Vagina (tissue), 2 donors: Measurements from ENCODE around the gene CPLANE1. TPM values are rescaled to one million over a fixed set of nuclear protein-coding genes. Genes with fewer than 3 reads are reported as not detected.

Experiments
- DNase-seq, 2 donors: peaks; one replicate each; pipeline ENCODE4 v3.0.0-alpha.2; 2017; ENCODE audit errors: extremely low spot score in 2 of 2
- H3K27ac ChIP-seq: fragments of 200-600 bp; sonication (generic); one replicate; pipeline ENCODE4 v1.5.1; 2019
- H3K27me3 ChIP-seq: fragments of 200-600 bp; sonication (generic); one replicate; pipeline ENCODE4 v1.5.1; 2019
- H3K36me3 ChIP-seq, 2 donors: fragments of 200-600 bp; sonication (generic); one replicate each; pipeline ENCODE4 v1.5.1; 2017 to 2019
- H3K4me1 ChIP-seq: fragments of 200-600 bp; sonication (generic); one replicate; pipeline ENCODE4 v1.5.1; 2019
- H3K4me3 ChIP-seq, 2 donors: fragments of 200-600 bp; sonication (generic); 1 replicate in 1 of 2; 2 replicates in 1 of 2; pipeline ENCODE4 v1.5.1; 2016 to 2019
- H3K9me3 ChIP-seq: fragments of 200-600 bp; sonication (generic); one replicate; pipeline ENCODE4 v1.5.1; 2019
- CTCF ChIP-seq, 3 experiments: fragments of 450-650 bp in 2 of 3; fragments of 200-600 bp in 1 of 3; sonication (generic) in 1 of 3; IDR thresholded peaks; one replicate each; pipeline ENCODE4 v1.5.1; 2017 to 2019; ENCODE audit warnings: antibody characterized with exemption in 3 of 3, mild to moderate bottlenecking in 2 of 3, moderate library complexity in 2 of 3
- POLR2A ChIP-seq, 2 donors: fragments of 450-650 bp; IDR thresholded peaks; one replicate each; pipeline ENCODE4 v1.6.1; 2017; ENCODE audit warnings: antibody characterized with exemption in 2 of 2, mild to moderate bottlenecking in 2 of 2, moderate library complexity in 2 of 2
- POLR2AphosphoS5 ChIP-seq, 2 donors: sonication (generic); formaldehyde crosslinking; IDR thresholded peaks; one replicate each; pipeline ENCODE4 v1.9.0; 2017; ENCODE audit warnings: antibody characterized with exemption in 2 of 2, mild to moderate bottlenecking in 2 of 2, low read depth in 1 of 2; ENCODE audit not compliant: insufficient read depth in 1 of 2
- intact Hi-C: fragments of 100-400 bp; cut with DNase I; formaldehyde crosslinking; loops from one replicate; pipeline ENCODE4 v1.15.1; 2023
- small RNA-seq: library from RNA; depleted of rRNA; stranded (forward); fragments of <200 nt; gene quantifications from one replicate; pipeline ENCODE3, GENCODE V24; 2016
- total RNA-seq: library from RNA; depleted of rRNA; stranded (reverse); fragments of >200 nt; gene quantifications from one replicate; pipeline ENCODE4 v1.2.3, GENCODE V29; 2016

CPLANE1 gene
- total RNA-seq, 1 donor from 2014 or later, result 26.5 TPM

- Histone ChIP-seq H3K4me3 (no peak overlapping the region), H3K9me3 (no peaks in the 10 kb centered on the region), H3K27me3 (no peaks in the 10 kb centered on the region), H3K36me3 (peaks cover 0 to 45% of the 10 kb centered on the region in 2 donors), H3K27ac (no peak overlapping the region), H3K4me1 (no peaks in the 10 kb centered on the region)
- no peak for DNase-seq
- TF ChIP-seq CTCF (IDR thresholded peaks at IDR 0.05) (no peak), POLR2AphosphoS5 (IDR thresholded peaks at IDR 0.05; ENCODE audit: insufficient read depth in 1 of 2, low read depth in 1 of 2) (no peak), POLR2A (IDR thresholded peaks at IDR 0.05) (no peak)
- intact Hi-C loops, result no loop called here
Measured at GRCh38 chr5:37064442-37064841, 184.7 kb downstream of the CPLANE1 start.

- no peak overlapping the region for H3K27ac ChIP-seq
- H3K36me3 ChIP-seq, result peaks cover 0 to 51% of the 10 kb centered on the region in 2 donors
- intact Hi-C loops, result no loop called here
- H3K4me1 ChIP-seq, result no peaks in the 10 kb centered on the region
- H3K9me3 ChIP-seq, result no peaks in the 10 kb centered on the region
- no peak overlapping the region for H3K4me3 ChIP-seq
- no peak for DNase-seq
- no peak for TF ChIP-seq POLR2AphosphoS5 (IDR thresholded peaks at IDR 0.05; ENCODE audit: insufficient read depth in 1 of 2, low read depth in 1 of 2)
- TF ChIP-seq POLR2A (IDR thresholded peaks at IDR 0.05), result no peak
- no peak for TF ChIP-seq CTCF (IDR thresholded peaks at IDR 0.05)
- H3K27me3 ChIP-seq, result no peaks in the 10 kb centered on the region
Measured at GRCh38 chr5:37063739-37064138, 185.4 kb downstream of the CPLANE1 start.

GRCh38 chr5:37060030-37060429, 189.1 kb downstream of the CPLANE1 start:
- no peaks in the 10 kb centered on the region for H3K9me3 ChIP-seq
- intact Hi-C loops, result no loop called here

GRCh38 chr5:37056762-37057161, 192.4 kb downstream of the CPLANE1 start:
- no peaks in the 10 kb centered on the region for H3K9me3 ChIP-seq
- no peak for DNase-seq
- intact Hi-C loops, result no loop called here
- no peak overlapping the region for H3K4me3 ChIP-seq
- H3K36me3 ChIP-seq, result peaks cover 0 to 64% of the 10 kb centered on the region in 2 donors
- H3K27ac ChIP-seq, result no peak overlapping the region
- no peak for TF ChIP-seq POLR2AphosphoS5 (IDR thresholded peaks at IDR 0.05; ENCODE audit: insufficient read depth in 1 of 2, low read depth in 1 of 2)
- TF ChIP-seq CTCF (IDR thresholded peaks at IDR 0.05), result no peak
- TF ChIP-seq POLR2A (IDR thresholded peaks at IDR 0.05), result no peak
- H3K4me1 ChIP-seq, result no peaks in the 10 kb centered on the region
- H3K27me3 ChIP-seq, result no peaks in the 10 kb centered on the region

More at GRCh38 chr5:37060030-37060429, 189.1 kb downstream of the CPLANE1 start:
- Histone ChIP-seq H3K27ac (no peak overlapping the region), H3K36me3 (peaks cover 0 to 67% of the 10 kb centered on the region in 2 donors), H3K4me1 (no peaks in the 10 kb centered on the region), H3K27me3 (no peaks in the 10 kb centered on the region), H3K4me3 (no peak overlapping the region)
- TF ChIP-seq POLR2AphosphoS5 (IDR thresholded peaks at IDR 0.05; ENCODE audit: insufficient read depth in 1 of 2, low read depth in 1 of 2) (no peak), POLR2A (IDR thresholded peaks at IDR 0.05) (no peak), CTCF (IDR thresholded peaks at IDR 0.05) (no peak)
- DNase-seq, result no peak

Small RNA genes within 50 kb of the gene (small RNA-seq; reads per million reads assigned to genes)
- not detected for gene C8orf59P2

Other genes with a start within 250 kb of the CPLANE1 start
- 29.2 TPM for gene NUP155, start 121.7 kb upstream of the CPLANE1 start, total RNA-seq
- 31.4 TPM for gene WDR70, start 129.9 kb upstream of the CPLANE1 start, total RNA-seq